Measurements from ENCODE around the gene CPEB3. TPM values are rescaled to one million over a fixed set of nuclear protein-coding genes. Genes with fewer than 3 reads are reported as not detected.
A peak's percentile ranks its signal among the peaks of the same experiment; 100 is the strongest.

Gene CPEB3
- total RNA-seq, 4 donors from 2014 or later: 12.3 to 18.4 (median 12.7) TPM

GRCh38 chr10:92184977-92185376 lies 105.9 kb downstream of the CPEB3 start:
- WGBS, 2 donors: 66 to 88% methylated on average over 3 of the region's 3 CpGs
- Histone ChIP-seq H3K9me3 (no peaks in the 10 kb centered on the region), H3K4me1 (no peaks in the 10 kb centered on the region), H3K27ac (peak overlapping the region in 1 of 3 donors; percentile 15), H3K27me3 (no peaks in the 10 kb centered on the region), H3K4me3 (replicated peaks in 1 of 3) (no peak overlapping the region), H3K36me3 (no peaks in the 10 kb centered on the region)
- intact Hi-C loops (cut with DNase I): no loop called here
- DNase-seq: no peak
- TF ChIP-seq CTCF (IDR thresholded peaks at IDR 0.05) (no peak), POLR2A (IDR thresholded peaks at IDR 0.05) (no peak)

GRCh38 chr10:92183199-92183598 lies 107.7 kb downstream of the CPEB3 start:
- Histone ChIP-seq H3K4me1 (no peaks in the 10 kb centered on the region), H3K36me3 (no peaks in the 10 kb centered on the region), H3K27me3 (no peaks in the 10 kb centered on the region), H3K27ac (no peak overlapping the region), H3K9me3 (no peaks in the 10 kb centered on the region), H3K4me3 (replicated peaks in 1 of 3) (no peak overlapping the region)
- TF ChIP-seq CTCF (IDR thresholded peaks at IDR 0.05) (no peak), POLR2A (IDR thresholded peaks at IDR 0.05) (no peak)
- 95% methylated on average over 4 of the region's 4 CpGs for WGBS, 2 donors
- intact Hi-C loops (cut with DNase I): no loop called here
- no peak for DNase-seq

- Histone ChIP-seq H3K27ac (no peak overlapping the region), H3K4me3 (replicated peaks in 1 of 3) (no peak overlapping the region), H3K36me3 (no peaks in the 10 kb centered on the region), H3K9me3 (no peaks in the 10 kb centered on the region), H3K27me3 (no peaks in the 10 kb centered on the region), H3K4me1 (no peaks in the 10 kb centered on the region)
- no peak for TF ChIP-seq POLR2A (IDR thresholded peaks at IDR 0.05)
- TF ChIP-seq CTCF (IDR thresholded peaks at IDR 0.05): peak in 1 of 6 experiments; percentile 8
- intact Hi-C loops (cut with DNase I): no loop called here
- DNase-seq: no peak
- 63 to 70% methylated on average over 2 of the region's 2 CpGs for WGBS, 2 donors
Measured at GRCh38 chr10:92181575-92181974, 109.3 kb downstream of the CPEB3 start.

DNA sequence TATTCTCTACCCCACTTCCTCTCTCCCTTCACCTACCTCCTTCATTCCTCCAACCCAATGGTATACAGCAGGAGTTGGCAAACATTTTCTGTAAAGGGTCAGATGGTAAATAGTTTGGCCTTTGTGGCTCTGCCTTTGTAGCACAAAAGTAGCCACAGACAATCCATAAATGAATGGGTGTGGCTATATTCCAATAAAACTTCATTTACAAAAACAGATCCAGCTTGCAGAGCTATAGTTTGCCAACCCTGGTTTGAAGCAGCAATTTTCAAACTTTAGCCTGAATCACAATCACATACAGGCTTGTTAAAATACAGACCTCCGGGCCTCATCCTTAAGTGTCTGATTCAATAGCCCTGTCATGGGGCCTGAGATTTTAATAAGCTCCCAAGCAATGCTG lies 110.5 kb downstream of the CPEB3 start:
- no peaks in the 10 kb centered on the region for H3K4me1 ChIP-seq
- H3K27me3 ChIP-seq: no peaks in the 10 kb centered on the region
- TF ChIP-seq CTCF (IDR thresholded peaks at IDR 0.05): no peak
- DNase-seq: no peak
- H3K9me3 ChIP-seq: no peaks in the 10 kb centered on the region
- H3K36me3 ChIP-seq: no peaks in the 10 kb centered on the region
- 65 to 70% methylated on average over 1 of the region's 1 CpG for WGBS, 2 donors
- intact Hi-C loops (cut with DNase I): no loop called here
- no peak overlapping the region for H3K27ac ChIP-seq
- H3K4me3 ChIP-seq (replicated peaks in 1 of 3): no peak overlapping the region

DNA sequence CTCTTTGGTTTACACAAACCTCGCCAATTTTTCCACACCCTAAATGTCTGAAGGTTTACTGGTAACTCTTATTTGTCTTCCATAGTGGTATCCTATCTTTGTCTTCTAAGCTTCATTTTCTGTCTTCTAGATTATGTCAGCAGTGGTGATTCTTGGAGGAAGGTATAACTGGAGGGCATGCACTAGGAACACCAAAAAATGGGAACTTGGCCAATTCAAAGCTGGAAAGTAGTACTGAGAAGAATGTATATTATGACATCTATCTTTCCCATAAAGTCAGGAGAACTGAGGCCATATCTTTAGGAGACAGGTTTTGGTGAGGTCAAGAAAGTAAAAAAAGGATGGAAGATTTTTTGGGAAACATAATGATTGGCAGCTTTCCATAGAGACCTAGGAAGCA lies 113.3 kb downstream of the CPEB3 start:
- Histone ChIP-seq H3K27me3 (no peaks in the 10 kb centered on the region), H3K36me3 (no peaks in the 10 kb centered on the region), H3K9me3 (no peaks in the 10 kb centered on the region), H3K27ac (no peak overlapping the region), H3K4me1 (peaks cover 0 to 5% of the 10 kb centered on the region in 2 donors), H3K4me3 (replicated peaks in 1 of 3) (no peak overlapping the region)
- TF ChIP-seq POLR2A (IDR thresholded peaks at IDR 0.05) (no peak), CTCF (IDR thresholded peaks at IDR 0.05) (no peak)
- intact Hi-C loops (cut with DNase I): no loop called here
- 91 to 94% methylated on average over 1 of the region's 1 CpG for WGBS, 2 donors
- no peak for DNase-seq

Measured in thyroid gland (tissue), 4 donors.